Activated naive CD8-positive, alpha-beta T cell treated with anti-CD3 and anti-CD28 coated beads for 36 hours (primary cell): ENCODE measurements around the gene SLC25A25. TPM values are rescaled to one million over a fixed set of nuclear protein-coding genes. Genes with fewer than 3 reads are reported as not detected.
"Not testable (repeated sequence)": the region's sequence is repeated elsewhere in the genome, so short reads cannot be mapped to it uniquely, and the experiment has no call there.

Source experiments
- DNase-seq: peaks from one replicate; pipeline ENCODE4 v3.0.0; 2021
- H3K27ac Mint-ChIP-seq: one replicate; pipeline ENCODE4 v1.8.0; 2022; ENCODE audit warnings: mild to moderate bottlenecking, moderate library complexity, mixed read lengths
- H3K27me3 Mint-ChIP-seq: one replicate; pipeline ENCODE4 v1.8.0; 2022; ENCODE audit warnings: mild to moderate bottlenecking, mixed read lengths
- H3K36me3 Mint-ChIP-seq: one replicate; pipeline ENCODE4 v1.8.0; 2021; ENCODE audit warnings: mild to moderate bottlenecking, mixed read lengths
- H3K4me1 Mint-ChIP-seq: one replicate; pipeline ENCODE4 v1.8.0; 2021; ENCODE audit warnings: mixed read lengths
- H3K4me3 Mint-ChIP-seq: one replicate; pipeline ENCODE4 v1.8.0; 2022; ENCODE audit warnings: mild to moderate bottlenecking, moderate library complexity, mixed read lengths
- H3K9me3 Mint-ChIP-seq: one replicate; pipeline ENCODE4 v1.8.0; 2022; ENCODE audit warnings: mixed read lengths
- total RNA-seq, 2 experiments: library from RNA; stranded (reverse); gene quantifications; one replicate each; pipeline ENCODE4 v1.2.3, GENCODE V29; 2021

The SLC25A25 gene
- total RNA-seq, 2 experiments from 2014 or later: 13.0 to 14.5 TPM

DNA sequence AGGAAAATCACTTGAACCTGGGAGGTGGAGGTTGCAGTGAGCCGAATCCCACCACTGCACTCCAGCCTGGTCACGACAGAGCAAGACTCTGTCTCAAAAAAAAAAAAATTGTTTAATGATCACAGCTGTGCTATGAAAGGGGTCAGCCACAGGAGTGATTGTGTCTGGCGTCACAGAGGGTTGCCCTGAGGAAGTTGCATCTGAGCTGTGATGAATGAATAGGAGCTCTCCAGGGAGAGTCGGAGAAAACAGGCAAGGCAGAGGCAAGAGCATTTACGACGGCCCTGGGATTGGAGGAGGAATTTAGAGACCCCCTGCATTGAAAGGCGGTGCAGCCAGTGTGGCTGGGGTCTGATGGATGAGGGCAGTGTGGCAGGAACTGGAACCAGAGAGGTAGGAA is 26.0 kb upstream of the SLC25A25 start:
- peaks cover 9% of the 10 kb centered on the region for H3K4me1 Mint-ChIP-seq
- H3K4me3 Mint-ChIP-seq: no peak overlapping the region
- no peak for DNase-seq
- H3K36me3 Mint-ChIP-seq: no peaks in the 10 kb centered on the region
- no peaks in the 10 kb centered on the region for H3K27me3 Mint-ChIP-seq
- H3K9me3 Mint-ChIP-seq: no peaks in the 10 kb centered on the region
- H3K27ac Mint-ChIP-seq: no peak overlapping the region

DNA sequence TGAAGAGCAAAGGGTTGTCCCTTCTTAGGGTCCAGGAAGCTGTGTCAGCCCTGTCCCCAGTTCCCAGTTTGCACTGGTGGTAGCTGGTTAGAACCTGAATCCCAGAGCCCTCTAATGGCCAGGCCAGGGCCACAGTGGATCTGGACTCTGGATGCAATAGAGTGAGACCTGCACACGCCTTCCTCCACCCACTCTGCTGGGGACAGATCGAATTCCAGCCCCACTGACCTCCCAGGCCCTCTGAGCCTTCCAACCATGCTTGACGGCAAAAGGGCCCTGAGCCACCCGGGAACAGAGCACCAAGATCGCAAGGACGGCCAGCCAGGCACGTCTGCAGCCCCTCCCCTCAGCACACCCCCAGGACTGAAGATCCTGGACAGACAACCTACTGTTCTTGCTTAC is 24.6 kb upstream of the SLC25A25 start:
- H3K27me3 Mint-ChIP-seq: no peaks in the 10 kb centered on the region
- H3K4me1 Mint-ChIP-seq: peaks cover 9% of the 10 kb centered on the region
- no peaks in the 10 kb centered on the region for H3K9me3 Mint-ChIP-seq
- no peaks in the 10 kb centered on the region for H3K36me3 Mint-ChIP-seq
- no peak overlapping the region for H3K27ac Mint-ChIP-seq
- no peak overlapping the region for H3K4me3 Mint-ChIP-seq
- no peak for DNase-seq

DNA sequence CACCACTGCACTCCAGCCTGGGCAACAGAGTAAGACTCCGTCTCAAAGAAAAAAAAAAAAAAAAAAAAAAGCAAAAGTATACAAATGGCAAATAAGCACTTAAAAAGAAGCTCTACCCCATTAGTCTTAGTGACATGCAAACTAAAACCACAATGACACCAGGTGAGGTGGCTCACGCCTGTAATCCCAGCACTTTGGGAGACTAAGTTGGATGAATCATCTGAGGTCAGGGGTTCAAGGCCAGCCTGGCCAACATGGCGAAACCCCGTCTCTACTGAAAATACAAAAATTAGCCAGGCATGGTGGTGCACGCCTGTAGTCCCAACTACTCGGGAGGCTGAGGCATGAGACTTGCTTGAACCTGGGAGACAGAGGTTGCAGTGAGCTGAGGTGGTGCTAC is 22.6 kb upstream of the SLC25A25 start:
- not testable (repeated sequence) for H3K9me3 Mint-ChIP-seq, H3K36me3 Mint-ChIP-seq, DNase-seq, H3K27ac Mint-ChIP-seq, H3K4me3 Mint-ChIP-seq, H3K27me3 Mint-ChIP-seq
- peaks cover 10% of the 10 kb centered on the region for H3K4me1 Mint-ChIP-seq

DNA sequence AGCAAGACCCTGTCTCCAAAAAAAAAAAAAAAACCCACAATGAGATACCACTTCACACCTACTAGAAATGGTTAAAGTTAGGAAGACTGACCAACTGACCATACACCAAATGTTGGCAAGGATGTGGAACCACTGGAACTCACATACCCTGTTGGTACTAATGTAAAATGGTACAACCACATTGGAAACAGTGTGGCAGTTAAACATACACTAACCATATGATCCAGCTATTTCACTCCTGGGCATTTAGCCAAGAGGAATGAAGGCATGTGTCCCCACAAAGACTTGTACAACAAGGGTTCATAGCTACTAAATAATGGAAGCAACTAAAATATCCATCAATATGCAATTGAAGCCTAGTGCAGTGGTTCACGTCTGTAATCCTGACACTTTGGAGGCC is 22.2 kb upstream of the SLC25A25 start:
- Mint-ChIP-seq H3K4me1 (peaks cover 10% of the 10 kb centered on the region), H3K27me3 (no peaks in the 10 kb centered on the region), H3K27ac (no peak overlapping the region), H3K9me3 (no peaks in the 10 kb centered on the region), H3K4me3 (no peak overlapping the region), H3K36me3 (no peaks in the 10 kb centered on the region)
- no peak for DNase-seq

DNA sequence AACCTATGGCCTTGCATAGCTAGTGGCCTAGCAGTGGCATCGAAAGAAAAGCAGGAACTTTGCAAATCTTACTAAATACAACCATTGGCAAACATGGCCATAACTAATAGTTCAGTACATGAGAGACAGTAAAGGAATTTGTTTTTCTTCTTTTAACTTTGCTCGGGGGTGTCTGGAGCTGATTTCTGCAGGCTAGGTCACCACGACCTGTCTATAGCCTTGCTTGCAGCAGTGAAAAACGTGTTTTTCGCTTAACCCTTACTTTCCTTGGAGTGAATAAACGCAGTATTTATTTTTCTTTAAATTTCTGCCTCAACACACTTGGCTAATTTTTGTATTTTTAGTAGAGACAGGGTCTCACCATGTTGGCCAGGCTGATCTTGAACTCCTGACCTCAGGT is 20.8 kb upstream of the SLC25A25 start:
- Mint-ChIP-seq H3K36me3 (no peaks in the 10 kb centered on the region), H3K27me3 (no peaks in the 10 kb centered on the region), H3K27ac (no peak overlapping the region), H3K4me3 (no peak overlapping the region), H3K4me1 (peaks cover 2% of the 10 kb centered on the region), H3K9me3 (no peaks in the 10 kb centered on the region)
- no peak for DNase-seq

DNA sequence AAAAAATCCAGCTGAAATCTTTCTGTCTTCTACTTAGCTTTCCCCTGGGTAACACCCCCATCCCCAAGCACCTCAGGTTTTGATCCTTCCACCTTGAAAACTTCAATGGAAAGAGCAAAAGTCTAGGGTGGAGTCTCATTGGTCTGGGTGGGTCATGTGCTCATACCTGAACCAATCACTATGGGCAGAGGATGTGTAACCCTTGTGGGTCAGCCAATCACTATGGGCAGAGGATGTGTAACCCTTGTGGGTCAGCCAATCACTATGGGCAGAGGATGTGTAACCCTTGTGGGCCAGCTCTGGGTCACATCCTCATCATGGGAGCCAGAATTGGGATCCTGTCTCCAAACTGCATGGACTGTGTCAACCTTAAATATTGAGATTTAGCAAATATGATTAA is 19.4 kb upstream of the SLC25A25 start:
- Mint-ChIP-seq H3K4me3 (no peak overlapping the region), H3K4me1 (peaks cover 1% of the 10 kb centered on the region), H3K27me3 (no peaks in the 10 kb centered on the region), H3K9me3 (no peaks in the 10 kb centered on the region), H3K36me3 (no peaks in the 10 kb centered on the region), H3K27ac (no peak overlapping the region)
- no peak for DNase-seq

DNA sequence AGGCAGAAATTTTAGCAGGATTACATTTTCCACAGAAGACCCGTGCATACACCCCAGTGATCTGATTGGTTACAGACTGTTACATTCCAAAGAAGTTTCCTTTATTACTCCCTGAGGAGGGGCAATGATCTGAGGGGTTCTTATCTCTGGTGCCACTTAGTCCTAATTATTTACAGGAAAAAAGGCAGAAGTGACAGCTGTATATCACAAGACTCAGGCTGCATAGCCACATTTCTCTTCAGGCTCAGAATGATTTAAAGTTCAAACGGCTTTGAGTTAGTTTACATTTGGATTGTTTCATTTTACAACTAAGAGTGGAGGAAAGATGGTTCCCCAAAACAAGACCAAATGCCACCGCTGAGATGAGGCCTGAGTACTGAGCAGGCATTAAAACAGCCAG is 18.2 kb upstream of the SLC25A25 start:
- Mint-ChIP-seq H3K4me1 (peaks cover 1% of the 10 kb centered on the region), H3K36me3 (no peaks in the 10 kb centered on the region), H3K9me3 (no peaks in the 10 kb centered on the region), H3K4me3 (no peak overlapping the region), H3K27ac (no peak overlapping the region), H3K27me3 (no peaks in the 10 kb centered on the region)
- no peak for DNase-seq

DNA sequence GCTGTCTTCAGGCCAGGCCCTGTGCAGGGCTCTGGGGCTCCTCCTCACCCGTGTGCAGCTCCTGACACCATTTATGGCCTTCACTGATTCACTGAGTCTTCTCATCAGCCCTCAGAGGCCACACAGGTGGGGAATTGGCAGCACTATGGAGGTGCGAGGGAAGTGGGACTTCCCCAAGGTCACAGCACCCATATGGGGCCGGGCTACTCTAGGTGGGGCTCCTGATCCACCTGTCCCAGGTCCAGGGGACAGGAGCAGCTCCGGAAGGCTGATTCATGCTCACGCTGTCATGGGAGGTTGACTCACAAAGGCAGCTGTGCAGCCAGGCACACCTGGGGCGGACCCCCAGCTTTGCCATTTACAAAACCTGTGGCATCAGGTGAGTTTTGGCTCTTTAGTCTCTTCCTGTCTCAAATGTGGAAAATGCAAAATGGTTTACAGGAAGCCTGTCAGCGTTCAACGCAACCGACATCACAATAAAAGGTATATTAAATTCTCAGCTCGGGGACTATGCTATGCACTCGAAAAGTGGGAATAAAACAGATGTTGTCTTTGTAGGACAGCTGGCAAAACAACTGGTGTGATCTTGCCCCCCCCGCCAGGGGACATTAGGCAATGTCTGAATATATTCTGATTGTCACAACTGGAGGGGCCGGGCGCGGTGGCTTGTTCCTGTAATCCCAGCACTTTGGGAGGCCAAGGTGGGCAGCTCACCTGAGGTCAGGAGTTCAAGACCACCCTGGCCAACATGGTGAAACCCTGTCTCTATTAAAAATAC is 15.9 kb upstream of the SLC25A25 start:
- no peaks in the 10 kb centered on the region for H3K36me3 Mint-ChIP-seq
- peaks cover 1% of the 10 kb centered on the region for H3K4me1 Mint-ChIP-seq

DNA sequence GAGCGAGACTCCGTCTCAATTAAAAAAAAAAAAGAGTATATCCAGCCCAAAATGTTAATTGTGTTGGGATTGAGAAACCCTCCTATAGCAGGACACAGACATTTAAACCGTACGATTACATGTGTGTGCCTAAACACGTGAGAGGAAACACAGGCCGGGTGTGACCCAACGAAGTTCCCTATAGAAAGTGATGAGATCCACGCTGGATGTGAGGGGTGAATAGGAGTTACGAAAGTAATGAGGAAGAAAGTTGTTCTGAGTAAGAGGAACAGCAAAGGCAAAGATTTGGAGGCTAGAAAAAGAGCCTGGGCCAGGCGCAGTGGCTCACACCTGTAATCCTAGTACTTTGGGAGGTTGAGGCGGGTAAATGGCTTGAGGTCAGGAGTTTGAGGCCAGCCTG is 14.5 kb upstream of the SLC25A25 start:
- no peak overlapping the region for H3K4me3 Mint-ChIP-seq
- no peak for DNase-seq
- H3K27ac Mint-ChIP-seq: no peak overlapping the region
- H3K36me3 Mint-ChIP-seq: no peaks in the 10 kb centered on the region
- no peaks in the 10 kb centered on the region for H3K9me3 Mint-ChIP-seq
- no peaks in the 10 kb centered on the region for H3K27me3 Mint-ChIP-seq
- peaks cover under 1% of the 10 kb centered on the region for H3K4me1 Mint-ChIP-seq

More for the DNA sequence above, 15.9 kb upstream of the SLC25A25 start:
- Mint-ChIP-seq H3K9me3 (no peaks in the 10 kb centered on the region), H3K4me3 (no peak overlapping the region), H3K27ac (no peak overlapping the region), H3K27me3 (no peaks in the 10 kb centered on the region)
- no peak for DNase-seq

DNA sequence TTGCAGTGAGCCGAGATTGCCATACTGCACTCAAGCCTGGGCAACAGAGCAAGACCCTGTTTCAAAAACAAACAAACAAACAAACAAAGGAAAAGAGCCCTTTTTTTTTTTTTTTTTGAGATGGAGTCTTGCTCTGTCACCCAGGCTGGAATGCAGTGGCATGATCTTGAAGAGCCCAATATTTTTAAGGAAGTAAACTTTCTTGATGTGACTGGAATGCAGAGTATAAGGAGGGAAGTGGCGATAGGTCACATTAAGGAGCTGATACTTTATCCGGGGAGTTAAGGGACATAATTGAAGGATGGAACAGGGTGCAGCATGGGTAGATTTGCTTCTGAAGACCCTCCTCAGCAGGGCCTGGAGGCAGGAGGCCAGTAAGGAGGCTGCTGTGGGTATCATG is 13.9 kb upstream of the SLC25A25 start:
- H3K27me3 Mint-ChIP-seq: no peaks in the 10 kb centered on the region
- H3K9me3 Mint-ChIP-seq: no peaks in the 10 kb centered on the region
- no peaks in the 10 kb centered on the region for H3K4me1 Mint-ChIP-seq

DNA sequence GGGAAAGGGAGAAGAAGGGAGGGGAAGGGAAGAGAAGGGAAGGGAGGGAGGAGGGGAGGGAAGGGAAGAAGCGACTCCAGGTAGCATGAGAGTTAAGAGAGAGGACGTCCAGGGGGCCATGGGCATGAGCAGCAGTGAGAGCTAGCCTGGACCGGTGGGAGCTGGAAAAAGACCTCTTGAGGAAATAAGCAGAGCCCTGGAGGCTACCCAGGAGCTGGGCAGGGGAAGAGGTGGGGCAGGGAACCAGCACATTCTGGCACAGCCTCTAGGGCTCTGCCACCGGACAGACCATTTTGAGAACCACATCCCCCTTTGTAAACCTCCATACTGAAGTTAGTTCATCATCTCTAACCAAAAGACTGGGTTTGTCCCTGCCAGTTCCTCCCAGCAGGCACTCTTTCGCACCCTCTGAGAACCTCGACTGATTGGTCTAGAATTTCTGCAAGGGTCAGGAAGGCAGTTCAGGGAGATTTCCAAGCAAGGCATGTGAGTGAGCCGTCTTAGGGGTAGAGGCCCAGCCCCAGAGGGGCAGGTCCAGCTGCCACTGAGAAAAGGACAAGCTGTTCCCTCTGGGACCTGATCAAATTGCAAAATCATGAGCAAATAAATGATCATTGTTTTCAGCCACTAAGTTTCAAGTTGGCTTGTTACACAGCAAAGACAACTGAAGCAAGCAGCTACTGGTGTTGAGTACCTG is 12.5 kb upstream of the SLC25A25 start:
- Mint-ChIP-seq H3K27me3 (no peaks in the 10 kb centered on the region), H3K27ac (no peak overlapping the region), H3K36me3 (no peaks in the 10 kb centered on the region), H3K9me3 (no peaks in the 10 kb centered on the region), H3K4me3 (no peak overlapping the region), H3K4me1 (no peaks in the 10 kb centered on the region)
- no peak for DNase-seq

More for the DNA sequence above, 13.9 kb upstream of the SLC25A25 start:
- Mint-ChIP-seq H3K4me3 (no peak overlapping the region), H3K36me3 (no peaks in the 10 kb centered on the region), H3K27ac (no peak overlapping the region)
- no peak for DNase-seq

DNA sequence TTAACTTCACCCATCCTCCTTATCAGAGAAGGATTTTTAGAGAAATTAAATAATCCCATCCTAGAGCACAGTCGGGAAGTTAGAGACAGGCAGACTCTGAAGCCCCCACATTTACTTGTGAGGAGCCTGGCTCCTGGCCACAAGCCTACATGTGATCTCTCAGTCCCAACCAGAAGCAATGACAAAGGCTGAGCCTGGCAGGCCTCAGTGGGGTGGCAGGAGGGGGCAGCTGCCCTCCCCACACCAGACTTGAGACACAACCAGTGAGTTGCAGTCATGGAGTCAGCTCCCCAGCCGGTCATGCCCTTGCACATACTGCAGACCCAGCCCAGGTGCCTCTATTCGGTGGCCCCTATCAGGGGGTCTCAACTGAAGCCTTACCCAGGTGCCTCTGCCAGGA is 11.9 kb upstream of the SLC25A25 start:
- Mint-ChIP-seq H3K4me3 (no peak overlapping the region), H3K9me3 (no peaks in the 10 kb centered on the region)
- no peak for DNase-seq

DNA sequence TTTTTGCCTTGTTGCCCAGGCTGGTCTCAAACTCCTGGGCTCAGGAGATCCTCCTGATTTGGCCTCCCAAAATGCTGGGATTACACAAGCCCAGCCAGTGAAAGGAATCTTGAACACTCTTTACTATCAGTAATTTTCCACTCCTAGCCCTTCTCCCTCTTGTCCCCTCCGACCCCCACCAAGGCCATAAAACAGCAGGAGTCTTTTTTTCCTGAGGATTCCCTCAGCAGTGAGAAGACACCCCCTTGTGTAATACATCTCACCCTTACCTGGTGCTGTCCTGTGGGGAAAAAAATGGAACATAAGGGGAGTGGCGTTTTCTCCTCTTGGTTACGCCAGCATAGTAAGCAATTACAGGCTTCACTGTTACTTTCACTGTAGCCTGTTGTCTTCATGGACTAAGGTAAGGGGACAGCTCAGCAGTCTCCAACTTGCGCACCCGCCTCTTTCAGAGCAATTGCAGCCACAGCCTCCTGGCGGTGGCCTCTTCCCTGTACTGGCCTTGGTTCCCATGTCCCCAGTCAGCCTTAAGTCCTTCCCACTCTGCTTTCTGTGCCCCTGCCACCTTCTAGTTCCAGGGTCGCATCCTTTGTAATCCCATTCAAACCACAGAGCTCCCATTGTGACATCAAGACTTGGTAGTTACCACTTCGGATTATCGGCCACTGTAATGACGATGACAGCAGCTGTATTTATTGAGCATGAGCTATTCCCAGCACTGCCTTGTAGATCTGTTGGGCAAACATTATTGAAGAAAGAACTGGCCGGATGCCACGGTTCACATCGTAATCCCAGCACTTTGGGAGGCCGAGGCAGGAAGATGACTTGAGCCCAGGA is 10.9 kb upstream of the SLC25A25 start:
- Mint-ChIP-seq H3K36me3 (peaks cover 3% of the 10 kb centered on the region), H3K27ac (no peak overlapping the region), H3K4me1 (peaks cover 14% of the 10 kb centered on the region), H3K27me3 (no peaks in the 10 kb centered on the region), H3K4me3 (no peak overlapping the region), H3K9me3 (no peaks in the 10 kb centered on the region)
- DNase-seq: no peak

More for the DNA sequence above, 11.9 kb upstream of the SLC25A25 start:
- H3K27me3 Mint-ChIP-seq: no peaks in the 10 kb centered on the region
- H3K4me1 Mint-ChIP-seq: peaks cover 3% of the 10 kb centered on the region
- no peak overlapping the region for H3K27ac Mint-ChIP-seq
- H3K36me3 Mint-ChIP-seq: no peaks in the 10 kb centered on the region

DNA sequence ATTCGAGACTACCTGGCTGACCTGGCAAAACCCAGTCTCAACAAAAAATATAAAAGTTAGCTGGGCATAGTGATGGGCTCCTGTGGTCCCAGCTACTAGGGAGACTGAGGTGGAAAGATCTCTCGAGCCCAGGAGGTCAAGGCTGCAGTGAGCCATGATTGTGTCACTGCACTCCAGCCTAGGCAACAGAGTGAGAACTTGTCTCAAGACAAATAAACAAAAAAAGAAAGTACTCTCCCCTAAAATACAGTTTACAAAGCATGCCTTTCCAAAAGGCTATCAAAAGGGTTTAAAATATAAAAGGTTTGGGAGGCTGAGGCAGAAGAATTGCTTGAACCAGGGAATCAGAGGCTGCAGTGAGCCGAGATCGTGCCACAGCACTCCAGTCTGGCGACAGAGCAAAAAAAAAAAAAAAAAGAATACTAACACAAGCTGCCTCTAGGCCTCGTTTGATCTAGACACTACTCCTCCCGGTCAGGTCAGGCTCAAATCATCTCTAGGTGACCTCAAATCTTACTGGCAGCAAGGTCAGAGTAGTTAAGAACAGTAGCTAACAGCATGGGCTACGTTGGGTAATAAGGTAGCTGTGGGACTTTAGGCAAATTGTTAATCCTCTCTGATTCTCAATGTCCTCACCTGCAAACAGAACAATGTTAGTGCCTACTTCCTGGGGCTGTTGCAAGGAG is 10.2 kb upstream of the SLC25A25 start:
- H3K9me3 Mint-ChIP-seq: no peaks in the 10 kb centered on the region
- no peaks in the 10 kb centered on the region for H3K27me3 Mint-ChIP-seq
- no peak overlapping the region for H3K4me3 Mint-ChIP-seq
- no peak for DNase-seq
- no peak overlapping the region for H3K27ac Mint-ChIP-seq
- peaks cover 3% of the 10 kb centered on the region for H3K36me3 Mint-ChIP-seq
- peaks cover 20% of the 10 kb centered on the region for H3K4me1 Mint-ChIP-seq
